Heart right ventricle (tissue), 16 donors: Measurements from ENCODE around the gene CD33. TPM values are rescaled to one million over a fixed set of nuclear protein-coding genes. Genes with fewer than 3 reads are reported as not detected.

Experiments
- ATAC-seq, 8 donors: fragments of 200-7000 bp; cut with Tn5 transposase; one replicate each; pipeline ENCODE4 v1.9.1; 2020; ENCODE audit warnings: mild to moderate bottlenecking in 8 of 8, moderate library complexity in 8 of 8, moderate number of reproducible peaks in 1 of 8
- DNase-seq, 2 donors: peaks; one replicate each; pipeline ENCODE4 v3.0.0-alpha.2; 2020
- H3K27ac ChIP-seq, 10 donors: fragments of 200-600 bp; sonication (generic) in 2 of 10; one replicate each; pipeline versions ENCODE4 v1.5.0 to v1.8.0; 2020 to 2022; ENCODE audit warnings: mild to moderate bottlenecking in 3 of 10
- H3K27me3 ChIP-seq, 7 donors: fragments of 200-600 bp; one replicate each; pipeline ENCODE4 v1.8.0; 2021 to 2022; ENCODE audit warnings: mild to moderate bottlenecking in 2 of 7
- H3K36me3 ChIP-seq, 9 donors: fragments of 200-600 bp; sonication (generic) in 1 of 9; one replicate each; pipeline versions ENCODE4 v1.5.0 to v1.8.0; 2020 to 2022; ENCODE audit warnings: mild to moderate bottlenecking in 2 of 9
- H3K4me1 ChIP-seq, 9 donors: fragments of 200-600 bp; sonication (generic) in 1 of 9; one replicate each; pipeline versions ENCODE4 v1.5.0 to v1.8.0; 2020 to 2022; ENCODE audit warnings: mild to moderate bottlenecking in 4 of 9
- H3K4me3 ChIP-seq, 10 donors: fragments of 200-600 bp; sonication (generic) in 2 of 10; one replicate each; pipeline versions ENCODE4 v1.5.0 to v1.8.0; 2020 to 2022; ENCODE audit warnings: mild to moderate bottlenecking in 7 of 10, moderate library complexity in 2 of 10
- H3K9me3 ChIP-seq, 11 donors: fragments of 200-600 bp in 10 of 11; sonication (generic) in 2 of 11; one replicate each; pipeline versions ENCODE4 v1.5.0 to v1.8.0; 2013 to 2022; ENCODE audit warnings: mild to moderate bottlenecking in 2 of 11, control low read depth in 1 of 11, moderate library complexity in 1 of 11
- CTCF ChIP-seq, 9 donors: fragments of 200-600 bp; sonication (generic) in 2 of 9; IDR thresholded peaks; one replicate each; pipeline versions ENCODE4 v1.5.0 to v1.8.0; 2021 to 2022; ENCODE audit warnings: antibody characterized with exemption in 9 of 9, mild to moderate bottlenecking in 5 of 9, moderate library complexity in 1 of 9
- WGBS, 2 donors: extraction: QIAGEN DNeasy Blood & Tissue Kit; methylation state at CpG; one replicate each; pipeline ENCODE4 v1.1.7; 2013; ENCODE audit warnings: inconsistent platforms in 1 of 2; 5-methylcytosine and 5-hydroxymethylcytosine counted together
- intact Hi-C, 10 donors: fragments of 100-400 bp; cut with DNase I; formaldehyde crosslinking; loops; one replicate each; pipeline versions ENCODE4 v1.11.1 to v1.14.2; 2022
- microRNA-seq, 2 donors: library from miRNA; unstranded; fragments of <30 nt; microRNA quantifications; one replicate each; pipeline ENCODE4 v1.2.0, GENCODE V29; 2021
- polyA plus RNA-seq, 2 donors: library from polyadenylated mRNA; stranded (reverse); fragments of 200-250 nt; gene quantifications; one replicate each; pipeline ENCODE4 v1.2.3, GENCODE V29; 2013
- total RNA-seq, 10 donors: library from RNA; stranded (reverse); fragmentation: NEBNext Ultra II Directional in 3 of 10; extraction: Animal tissue kit (Norgen Biotek cat#: 25700) in 3 of 10; gene quantifications; one replicate each; pipeline versions ENCODE4 v1.2.1 to v1.2.4, GENCODE V29; 2021 to 2023
- donor health status: Arrhythmogenic right ventricular cardiomyopathy.
- donor health status: ischemic (EF 13 %, LVEDD 7.1; RV severe dilation, severe dysfunction).
- donor health status: healthy with polysubstance abuse.
- donor health status: DM: no; HTN: yes; CAD: no.
- donor health status: DM: no; HTN: no; CAD: no.
- donor health status: ischemic (EF 25% LVEDD 6.9; RV normal size, moderate dysfunction).
- donor health status: ischemic (EF 25% LVEDD 5.7; RV mildly dilated, moderate dysfunction).
- donor health status: healthy.
- donor health status: DM: yes; HTN: yes; CAD: no.
- donor health status: Ischemic cardiomyopathy.
- donor health status: ischemic (EF 35%, LVEDD 5.7; RV mildly dilated, moderate dysfunction).
- donor health status: nonischemic (EF 11% LVEDD 7.7; RV severe dilation, severe dysfunction).
- donor health status: DM: yes; HTN: yes; CAD: no.
- donor health status: PGD.
- donor health status: ischemic (EF 29% LVEDD 5.4; RV normal size, mild dysfunction).
- donor health status: nonischemic (EF 23%, LVEDD 6.1; RV moderate dilation, normal function).

Gene CD33
- total and polyA plus RNA-seq, 12 donors: 0.51 to 16.6 (median 2.0) TPM

DNA sequence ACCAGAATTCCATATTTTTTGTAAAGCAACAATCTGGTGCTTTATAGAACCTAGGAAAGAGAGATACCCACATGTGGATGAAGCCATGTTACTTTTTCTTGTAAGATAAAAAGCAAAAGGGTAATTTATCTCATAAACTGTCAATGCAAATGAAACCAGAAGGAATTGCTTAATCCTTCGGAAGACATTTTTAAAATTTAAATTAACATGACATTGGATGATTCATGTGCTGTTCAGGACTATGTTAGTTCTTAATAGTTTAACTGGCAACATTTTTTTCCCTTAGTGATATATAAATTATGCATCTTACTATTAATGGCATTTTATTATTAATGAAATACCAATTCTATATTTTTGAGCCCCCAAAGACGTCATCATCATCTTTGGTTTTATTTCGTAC is 60.8 kb downstream of the CD33 start:
- Histone ChIP-seq H3K27me3 (peaks cover 0 to 36% (median 25%) of the 10 kb centered on the region in 7 donors), H3K36me3 (no peaks in the 10 kb centered on the region), H3K4me1 (no peaks in the 10 kb centered on the region), H3K9me3 (peaks cover 0 to 21% (median 0%) of the 10 kb centered on the region in 11 donors), H3K27ac (no peak overlapping the region), H3K4me3 (no peak overlapping the region)
- WGBS, 2 donors: 66 to 84% methylated on average over 3 of the region's 3 CpGs
- intact Hi-C loops: no loop called here
- DNase-seq (no peak), ATAC-seq (no peak)
- TF ChIP-seq CTCF (IDR thresholded peaks at IDR 0.05): no peak

Small RNAs within 50 kb of the gene (microRNA-seq; reads per million reads assigned to microRNA genes)
- 0 reads per million in 2 donors for gene MIR8074

Other genes starting within 250 kb of the CD33 start
- not detected for gene KLK7, start 241.2 kb upstream of the CD33 start, total RNA-seq
- gene KLK7, start 241.2 kb upstream of the CD33 start, polyA plus RNA-seq: under 1 TPM in 1 of 2 donors, not detected in 1; 0.04 TPM
- gene KLK8, start 223.5 kb upstream of the CD33 start, total RNA-seq: not detected
- gene KLK8, start 223.5 kb upstream of the CD33 start, polyA plus RNA-seq: not detected
- gene KLK10, start 205.4 kb upstream of the CD33 start, total RNA-seq: 1 to 10 TPM in 1 of 10 donors, under 1 TPM in 4, not detected in 5; 0.16 to 1.8 (median 0.38) TPM
- gene KLK10, start 205.4 kb upstream of the CD33 start, polyA plus RNA-seq: under 1 TPM in 1 of 2 donors, not detected in 1; 0.49 TPM
- gene KLK11, start 198.5 kb upstream of the CD33 start, total RNA-seq: under 1 TPM in 4 of 10 donors, not detected in 6; 0.27 to 0.46 (median 0.36) TPM
- under 1 TPM; 0.51 to 0.59 TPM for gene KLK11, start 198.5 kb upstream of the CD33 start, polyA plus RNA-seq
- not detected for gene KLK12, start 190.1 kb upstream of the CD33 start, total RNA-seq
- gene KLK12, start 190.1 kb upstream of the CD33 start, polyA plus RNA-seq: not detected
- under 1 TPM in 1 of 10 donors, not detected in 9; 0.32 TPM for gene KLK13, start 160.0 kb upstream of the CD33 start, total RNA-seq
- 1 to 10 TPM in 1 of 2 donors, not detected in 1; 1.3 TPM for gene KLK13, start 160.0 kb upstream of the CD33 start, polyA plus RNA-seq
- 1 to 10 TPM in 1 of 10 donors, under 1 TPM in 5, not detected in 4; 0.26 to 1.2 (median 0.58) TPM for gene KLK14, start 142.2 kb upstream of the CD33 start, total RNA-seq
- gene KLK14, start 142.2 kb upstream of the CD33 start, polyA plus RNA-seq: under 1 TPM; 0.20 to 0.44 TPM
- 1 to 10 TPM; 2.0 to 5.6 (median 3.2) TPM for gene CTU1, start 116.7 kb upstream of the CD33 start, total RNA-seq
- gene CTU1, start 116.7 kb upstream of the CD33 start, polyA plus RNA-seq: 1 to 10 TPM; 2.6 to 4.1 TPM
- gene SIGLEC9, start 100.2 kb upstream of the CD33 start, total RNA-seq: 1 to 10 TPM in 6 of 10 donors, under 1 TPM in 3, not detected in 1; 0.41 to 7.0 (median 1.1) TPM
- gene SIGLEC9, start 100.2 kb upstream of the CD33 start, polyA plus RNA-seq: 1 to 10 TPM; 1.0 to 1.8 TPM
- 1 to 10 TPM in 2 of 10 donors, under 1 TPM in 6, not detected in 2; 0.15 to 2.9 (median 0.56) TPM for gene SIGLEC7, start 82.8 kb upstream of the CD33 start, total RNA-seq
- 1 to 10 TPM; 1.2 to 1.3 TPM for gene SIGLEC7, start 82.8 kb upstream of the CD33 start, polyA plus RNA-seq
- gene SIGLECL1, start 26.0 kb downstream of the CD33 start, total RNA-seq: not detected
- gene SIGLECL1, start 26.0 kb downstream of the CD33 start, polyA plus RNA-seq: not detected
- under 1 TPM in 1 of 10 donors, not detected in 9; 0.19 TPM for gene IGLON5, start 86.6 kb downstream of the CD33 start, total RNA-seq
- gene IGLON5, start 86.6 kb downstream of the CD33 start, polyA plus RNA-seq: under 1 TPM in 1 of 2 donors, not detected in 1; 0.14 TPM
- 1 to 10 TPM in 1 of 10 donors, under 1 TPM in 9; 0.33 to 1.3 (median 0.45) TPM for gene VSIG10L, start 117.1 kb downstream of the CD33 start, total RNA-seq
- 1 to 10 TPM; 1.6 TPM for gene VSIG10L, start 117.1 kb downstream of the CD33 start, polyA plus RNA-seq
- gene ETFB, start 141.3 kb downstream of the CD33 start, total RNA-seq: 100 to 1,000 TPM; 220 to 444 (median 318) TPM
- 100 to 1,000 TPM; 396 to 542 TPM for gene ETFB, start 141.3 kb downstream of the CD33 start, polyA plus RNA-seq
- 1 to 10 TPM in 9 of 10 donors, not detected in 1; 1.4 to 2.2 (median 1.6) TPM for gene CLDND2, start 143.9 kb downstream of the CD33 start, total RNA-seq
- gene CLDND2, start 143.9 kb downstream of the CD33 start, polyA plus RNA-seq: 1 to 10 TPM in 1 of 2 donors, not detected in 1; 1.2 TPM
- 10 to 100 TPM in 1 of 10 donors, 1 to 10 TPM in 6, under 1 TPM in 3; 0.47 to 23.1 (median 2.2) TPM for gene NKG7, start 147.6 kb downstream of the CD33 start, total RNA-seq
- 1 to 10 TPM; 2.0 to 3.1 TPM for gene NKG7, start 147.6 kb downstream of the CD33 start, polyA plus RNA-seq
- not detected for gene LIM2, start 162.9 kb downstream of the CD33 start, total RNA-seq
- not detected for gene LIM2, start 162.9 kb downstream of the CD33 start, polyA plus RNA-seq
- not detected for gene C19orf84, start 165.5 kb downstream of the CD33 start, total RNA-seq
- not detected for gene C19orf84, start 165.5 kb downstream of the CD33 start, polyA plus RNA-seq
- gene SIGLEC10, start 192.6 kb downstream of the CD33 start, total RNA-seq: 1 to 10 TPM in 3 of 10 donors, under 1 TPM in 7; 0.17 to 4.2 (median 0.82) TPM
- 1 to 10 TPM in 1 of 2 donors, under 1 TPM in 1; 0.22 to 1.8 TPM for gene SIGLEC10, start 192.6 kb downstream of the CD33 start, polyA plus RNA-seq
- gene SIGLEC8, start 233.4 kb downstream of the CD33 start, total RNA-seq: under 1 TPM in 4 of 10 donors, not detected in 6; 0.13 to 0.95 (median 0.19) TPM
- gene SIGLEC8, start 233.4 kb downstream of the CD33 start, polyA plus RNA-seq: not detected